GM21515 (cell line): ENCODE measurements around the gene MTX1.
"Not testable (repeated sequence)": the region's sequence is repeated elsewhere in the genome, so short reads cannot be mapped to it uniquely, and the experiment has no call there.

Experiments
- ATAC-seq: cut with Tn5 transposase; IDR thresholded peaks from one replicate; pipeline ENCODE4 v1.9.1; 2021; ENCODE audit not compliant: unreplicated experiment

The MTX1 gene

DNA sequence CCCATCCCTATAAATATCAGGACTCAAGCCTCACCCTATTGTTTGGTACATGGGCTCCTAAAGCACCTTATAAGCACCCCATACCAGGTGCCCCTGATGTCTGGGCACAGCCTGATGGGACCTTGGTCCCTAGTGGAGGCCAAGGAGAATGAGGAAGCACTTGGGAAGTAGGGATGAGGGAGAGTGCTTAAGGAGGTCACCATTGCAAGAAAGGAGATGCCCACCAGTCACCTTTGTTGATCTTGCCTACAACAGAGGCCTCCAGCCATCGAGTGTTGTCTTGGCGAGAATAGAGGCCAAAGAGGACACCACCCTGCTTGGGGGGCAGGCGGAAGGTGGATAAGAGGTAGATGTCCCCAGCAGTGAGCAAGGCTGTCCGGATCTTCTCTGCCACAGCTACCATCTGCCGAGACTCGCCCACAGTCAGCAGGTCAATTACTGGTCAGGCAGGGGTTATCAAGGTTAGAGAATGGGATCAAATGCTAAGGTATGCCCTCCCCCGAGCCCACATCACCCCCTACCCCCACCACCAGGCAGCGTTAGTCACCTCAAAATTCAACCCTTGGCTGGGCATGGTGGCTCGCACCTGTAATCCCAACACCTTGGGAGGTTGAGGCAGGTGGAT, 2.4 kb upstream of the MTX1 start:
- no peak for ATAC-seq

DNA sequence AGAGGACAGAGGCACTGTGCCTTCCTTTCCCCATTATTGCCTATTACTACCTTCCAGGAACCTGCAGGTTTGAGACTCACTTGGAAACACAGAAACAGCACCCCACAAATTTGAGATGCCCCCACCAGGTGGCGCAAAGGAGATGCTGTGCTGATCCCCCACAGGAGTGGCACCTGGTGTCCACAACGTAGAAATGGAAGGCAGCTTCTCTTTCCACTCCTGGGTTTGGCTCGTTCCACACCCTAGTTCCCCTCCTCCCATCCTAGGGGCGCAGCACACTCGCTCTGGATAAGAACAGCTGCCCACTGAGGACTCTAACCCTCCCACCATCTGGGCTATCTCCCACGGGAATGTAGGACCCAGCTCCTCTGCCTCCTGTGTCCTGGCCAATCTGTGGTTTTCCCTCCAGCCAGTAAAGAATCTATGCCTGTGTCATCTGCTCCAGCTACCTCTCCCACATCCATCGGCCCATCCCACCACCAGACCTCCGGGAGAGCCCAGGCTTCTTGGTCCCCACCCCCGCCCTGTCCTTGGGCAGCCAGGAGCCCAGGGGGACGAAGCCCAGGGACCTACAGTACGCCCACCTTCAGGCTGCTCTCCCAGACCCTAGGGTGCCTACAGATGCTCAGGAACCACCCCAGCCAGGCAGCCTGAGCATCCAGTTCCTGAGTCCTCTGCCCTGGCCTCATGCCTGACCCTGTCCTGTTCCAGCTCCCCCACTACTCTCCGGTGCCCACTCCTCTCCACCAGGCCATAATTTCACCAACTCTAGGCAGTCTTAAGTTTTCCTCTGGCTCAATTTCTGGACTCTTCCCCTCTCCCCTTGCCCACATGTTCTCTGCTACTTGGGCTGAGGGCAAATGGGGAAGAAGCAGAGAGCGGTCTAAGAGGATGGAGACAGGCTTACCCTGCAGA, 1.3 kb upstream of the MTX1 start:
- ATAC-seq, result no peak

DNA sequence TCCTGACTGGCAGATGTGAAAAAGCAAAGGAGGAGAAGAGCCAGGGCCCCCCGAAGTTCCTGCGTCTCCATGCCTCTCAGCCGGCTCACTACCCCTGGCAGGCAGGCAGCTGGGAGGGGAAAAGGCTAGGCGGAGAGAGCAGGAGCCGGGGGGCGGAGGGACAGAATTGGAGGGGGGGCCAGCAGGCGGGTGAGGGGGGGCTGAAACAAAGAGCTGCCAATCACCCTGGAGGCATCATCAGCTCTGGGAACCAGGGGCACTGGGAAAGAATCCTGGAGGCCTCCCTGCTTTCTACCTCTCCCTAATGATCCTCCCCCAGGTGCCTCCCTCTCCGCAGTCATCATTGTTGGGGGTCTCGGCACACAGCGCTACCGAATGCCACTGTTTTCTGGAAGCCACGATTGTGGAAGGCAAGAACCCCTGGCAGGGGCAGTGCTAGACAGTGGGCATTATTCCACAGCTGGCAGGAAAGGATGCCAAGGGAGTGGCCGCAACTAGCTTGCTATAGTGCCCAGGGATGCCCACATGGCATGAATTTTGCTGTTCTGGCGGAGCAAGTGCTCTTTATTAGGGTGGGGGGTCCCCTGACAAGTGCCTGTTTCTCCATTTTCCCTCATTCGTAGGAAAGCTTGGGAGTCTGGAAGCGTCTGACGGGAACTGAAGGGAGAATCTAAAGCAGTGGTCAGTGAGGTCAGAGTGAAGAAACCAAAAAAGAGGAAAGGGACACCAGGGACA, 522 bp upstream of the MTX1 start, which contains the start of gene THBS3:
Gene THBS3, minus strand, starts transcription at position 92 of the 735 bp plus-strand sequence. Its CDS starts 21 bp downstream, at position 71.
- ATAC-seq, result no peak

DNA sequence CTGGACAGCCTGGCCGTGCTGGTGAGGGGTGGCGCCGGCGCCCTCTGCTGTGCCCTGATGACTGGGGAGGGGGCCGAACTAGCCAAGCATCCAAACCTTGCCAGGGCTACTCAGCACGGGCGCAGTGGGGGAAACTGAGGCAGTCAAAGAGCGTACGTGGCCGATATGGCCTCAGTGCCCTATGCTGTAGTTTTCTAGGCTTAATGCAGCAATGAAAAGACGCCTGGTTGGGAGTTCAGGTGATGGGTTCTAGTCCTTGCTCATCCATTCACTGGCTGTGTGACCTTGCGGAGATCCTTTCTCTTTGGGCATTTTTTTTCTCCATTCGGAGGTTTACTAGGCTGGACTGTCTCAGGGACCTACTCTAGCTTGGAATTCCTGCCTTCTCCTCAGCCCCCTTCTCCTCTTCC, 822 bp downstream of the MTX1 start:
- no peak for ATAC-seq

DNA sequence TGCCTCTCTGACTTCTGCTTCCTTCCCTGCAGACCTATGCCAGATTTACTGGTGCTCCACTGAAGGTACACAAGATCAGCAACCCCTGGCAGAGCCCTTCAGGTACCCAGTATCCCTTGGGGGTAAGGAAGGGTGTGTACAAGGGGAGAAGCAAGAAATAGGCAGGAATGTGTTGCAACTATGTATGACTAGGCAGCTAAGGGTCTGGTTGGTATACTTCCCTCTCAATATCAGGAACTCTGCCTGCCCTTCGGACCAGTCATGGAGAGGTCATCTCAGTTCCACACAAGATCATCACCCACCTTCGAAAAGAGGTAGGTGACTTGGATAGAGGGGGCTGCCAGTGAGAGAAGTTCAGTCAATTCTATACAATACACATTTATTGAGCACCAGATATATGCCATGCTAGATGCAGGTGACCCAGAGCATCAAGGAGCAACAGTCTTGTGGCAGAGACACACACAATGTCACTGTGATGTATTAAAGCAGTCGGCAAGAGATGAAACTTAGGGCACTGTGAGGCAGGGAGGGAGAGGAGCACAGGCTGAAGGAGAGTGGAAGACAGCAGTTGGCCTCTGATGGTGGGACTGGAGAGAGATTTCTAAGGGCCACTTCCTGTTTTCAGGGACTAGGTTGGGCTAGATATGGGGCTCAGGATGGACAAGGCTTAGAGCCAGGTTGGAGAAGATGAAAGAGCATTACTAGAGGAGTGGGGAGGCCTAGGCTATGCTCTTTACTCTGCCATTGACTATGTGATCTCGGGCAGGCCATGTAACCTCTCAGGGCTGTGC, 2.0 kb downstream of the MTX1 start:
- no peak for ATAC-seq

DNA sequence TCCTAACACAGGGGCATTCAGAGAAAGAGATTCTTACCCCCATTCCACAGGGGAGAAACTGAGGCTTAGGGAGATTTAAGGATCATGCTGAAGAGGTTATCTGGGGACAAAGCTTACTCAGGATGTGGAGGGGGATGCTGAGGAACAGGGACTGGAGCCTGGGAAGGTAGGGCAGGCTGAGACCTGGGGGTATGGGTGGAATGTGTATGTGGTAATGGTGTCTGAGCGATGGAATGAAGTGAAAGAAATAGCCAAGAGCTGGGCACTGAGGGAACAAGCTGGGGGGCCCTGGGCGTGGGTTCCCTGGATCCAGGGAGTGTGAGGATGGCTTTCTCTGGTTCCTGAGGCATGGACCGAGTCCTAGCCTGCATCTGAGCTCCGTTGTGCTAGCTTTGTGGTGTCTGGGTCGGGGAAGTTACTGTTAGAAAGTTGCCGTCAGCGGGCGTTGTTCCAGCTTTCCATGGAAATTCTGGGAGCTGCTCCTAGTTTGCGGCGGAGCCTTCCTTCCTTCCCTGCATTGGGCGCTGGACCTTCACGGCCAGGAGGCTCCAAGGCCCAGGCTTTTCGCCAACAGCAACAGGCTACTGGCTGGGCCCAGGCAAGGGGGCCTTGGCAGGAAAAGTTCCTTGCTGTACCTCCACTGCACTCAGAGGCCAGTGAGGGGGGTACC, 3.0 kb downstream of the MTX1 start:
- not testable (repeated sequence) for ATAC-seq

DNA sequence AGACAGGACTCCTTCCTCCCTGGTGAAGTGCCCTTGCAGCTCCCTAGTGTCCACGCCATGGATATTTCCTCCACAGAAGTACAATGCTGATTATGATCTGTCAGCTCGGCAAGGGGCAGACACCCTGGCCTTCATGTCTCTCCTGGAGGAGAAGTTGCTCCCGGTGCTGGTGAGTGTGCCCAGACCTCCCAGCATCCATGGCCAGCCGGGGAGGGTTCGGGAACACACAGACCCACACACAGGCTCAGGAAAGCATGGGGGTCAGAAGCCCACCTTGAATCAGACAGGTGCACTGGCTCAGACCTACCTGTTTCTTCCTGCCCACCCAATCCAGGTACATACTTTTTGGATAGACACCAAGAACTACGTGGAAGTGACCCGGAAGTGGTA, 3.6 kb downstream of the MTX1 start:
- not testable (repeated sequence) for ATAC-seq

DNA sequence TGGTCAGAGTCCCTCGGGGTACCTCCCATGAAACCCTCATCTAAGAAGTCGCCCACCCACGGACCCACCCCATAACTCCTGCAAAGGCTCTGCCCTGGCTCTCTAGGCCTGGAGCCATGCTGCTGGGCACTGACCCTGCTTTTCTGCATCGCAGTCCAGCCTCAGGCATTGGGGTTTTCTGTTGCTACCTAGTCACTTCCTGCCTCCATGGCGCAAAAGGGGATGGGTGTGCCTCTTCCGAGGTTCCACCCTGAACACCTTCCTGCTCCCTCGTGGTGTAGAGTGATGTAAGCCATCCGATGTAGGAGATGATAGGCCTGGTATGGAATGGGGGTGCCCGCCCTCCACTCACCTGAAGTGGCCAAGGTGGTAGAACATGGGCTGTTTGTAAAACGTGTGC, 6.2 kb downstream of the MTX1 start:
- not testable (repeated sequence) for ATAC-seq

DNA sequence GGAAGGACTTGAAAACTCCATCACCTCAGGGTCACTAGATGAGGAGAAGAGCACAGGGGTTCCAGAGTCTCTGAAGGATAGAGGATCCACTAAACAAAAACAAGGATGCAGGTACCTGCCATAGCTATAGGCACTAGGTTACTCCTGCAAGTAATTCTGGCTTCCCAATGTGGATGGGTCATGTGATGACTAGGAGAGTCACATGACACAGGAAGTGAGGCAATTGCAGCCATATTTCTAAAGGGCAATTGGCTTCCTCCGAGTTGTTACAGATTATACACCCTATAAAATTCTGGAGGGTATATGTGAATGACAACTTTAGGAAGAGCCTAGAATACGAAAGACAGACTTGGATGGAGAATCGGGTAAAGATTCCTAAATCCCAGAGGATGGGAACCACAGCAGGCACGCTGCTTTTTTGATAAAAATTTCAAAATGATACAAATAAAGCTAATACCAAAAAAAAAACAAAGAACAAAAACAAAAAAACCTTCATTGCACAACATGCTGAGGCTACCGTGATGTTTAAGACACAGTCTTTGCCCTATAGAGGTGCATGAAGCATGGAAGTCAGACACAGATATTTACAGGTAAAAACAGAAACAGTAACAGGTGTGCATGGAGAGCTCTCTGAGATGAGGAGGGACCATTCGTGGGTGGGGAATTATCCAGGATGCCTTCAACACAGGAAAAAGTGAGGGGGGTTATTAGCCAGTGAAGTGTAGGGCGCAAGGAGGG, 10.5 kb downstream of the MTX1 start:
- no peak for ATAC-seq

DNA sequence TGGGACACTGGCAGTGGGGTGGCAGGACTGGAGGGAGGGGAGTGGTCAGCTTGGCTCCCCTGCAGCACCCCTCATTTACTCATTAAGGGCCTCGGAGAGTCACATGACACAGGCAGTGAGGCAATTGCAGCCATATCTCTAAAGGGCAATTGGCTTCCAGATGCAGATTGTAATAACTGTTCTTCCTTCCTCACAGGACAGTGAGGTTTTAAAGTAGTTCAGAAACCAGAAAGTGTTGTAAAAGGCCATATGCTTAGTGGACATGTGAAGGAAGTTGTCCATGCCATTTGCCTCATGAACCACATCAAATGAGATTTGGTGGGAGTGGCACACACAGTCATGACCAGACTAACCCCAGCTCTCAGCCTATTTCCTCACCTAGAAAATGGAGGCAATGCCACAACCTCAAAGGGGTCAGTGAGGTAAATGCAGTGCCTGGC, 11.1 kb downstream of the MTX1 start:
- no peak for ATAC-seq

DNA sequence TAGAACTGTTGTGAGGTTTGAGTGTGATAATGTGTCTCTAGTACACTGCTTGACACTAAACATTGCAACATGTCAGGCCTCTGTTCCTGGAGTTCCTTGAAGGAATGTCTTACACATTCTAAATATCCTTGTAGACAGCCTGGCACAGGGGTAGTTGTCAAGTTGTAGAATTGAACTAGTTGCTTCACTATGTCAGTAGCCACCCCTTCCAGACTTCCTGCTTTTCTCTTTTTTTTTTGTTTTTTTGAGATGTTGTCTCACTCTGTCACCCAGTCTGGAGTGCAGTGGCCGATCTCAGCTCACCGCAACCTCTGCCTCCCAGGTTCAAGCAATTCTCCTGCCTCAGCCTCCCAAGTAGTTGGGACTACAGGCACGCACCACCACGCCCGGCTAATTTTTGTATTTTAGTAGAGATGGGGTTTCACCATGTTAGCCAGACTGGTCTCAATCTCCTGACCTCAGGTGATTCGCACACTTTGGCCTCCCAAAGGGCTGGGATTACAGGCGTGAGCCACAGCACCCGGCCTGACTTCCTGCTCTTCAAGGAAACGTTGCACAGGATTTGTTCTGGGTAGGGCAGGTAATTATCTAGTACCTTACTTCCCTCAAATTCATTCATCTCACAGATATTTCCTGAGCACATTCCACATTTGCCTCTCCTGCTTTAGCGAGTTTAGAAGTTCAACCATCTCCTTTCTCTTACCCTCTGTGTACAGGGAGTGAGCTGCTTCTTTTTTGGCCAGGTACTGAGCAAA, 11.9 kb downstream of the MTX1 start:
- ATAC-seq, result not testable (repeated sequence)

DNA sequence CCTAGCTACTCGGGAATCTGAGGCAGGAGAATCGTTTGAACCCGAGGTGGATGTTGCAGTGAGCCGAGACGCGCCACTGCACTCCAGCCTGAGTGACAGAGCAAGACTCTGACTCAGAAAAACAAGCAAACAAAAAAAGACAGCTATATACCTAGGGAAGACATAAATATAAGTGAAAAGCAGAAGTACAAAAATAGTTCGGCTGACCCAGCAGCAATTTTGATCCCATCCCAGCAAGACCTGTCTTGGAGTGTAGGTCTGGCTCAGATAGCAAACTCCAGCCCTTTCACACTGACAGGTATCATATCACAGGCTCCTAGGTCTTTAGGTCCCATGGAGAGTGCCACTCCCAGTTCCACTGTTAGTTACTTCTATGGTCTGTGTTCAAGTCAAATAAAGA, 14.6 kb downstream of the MTX1 start:
- no peak for ATAC-seq

DNA sequence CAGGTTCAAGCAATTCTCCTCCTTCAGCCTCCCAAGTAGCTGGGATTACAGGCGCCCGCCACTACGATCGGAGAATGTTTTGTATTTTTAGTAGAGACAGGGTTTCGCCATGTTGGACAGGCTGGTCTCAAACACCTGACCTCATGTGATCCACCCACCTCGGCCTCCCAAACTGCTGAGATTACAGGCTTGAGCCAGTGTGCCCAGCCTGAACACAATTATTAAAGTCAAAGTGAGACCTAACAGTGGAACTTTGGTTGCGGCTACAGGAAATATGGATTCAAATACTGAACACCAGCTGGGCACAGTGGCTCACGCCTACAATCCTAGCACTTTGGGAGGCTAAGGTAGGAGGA, 16.9 kb downstream of the MTX1 start:
- ATAC-seq, result not testable (repeated sequence)

DNA sequence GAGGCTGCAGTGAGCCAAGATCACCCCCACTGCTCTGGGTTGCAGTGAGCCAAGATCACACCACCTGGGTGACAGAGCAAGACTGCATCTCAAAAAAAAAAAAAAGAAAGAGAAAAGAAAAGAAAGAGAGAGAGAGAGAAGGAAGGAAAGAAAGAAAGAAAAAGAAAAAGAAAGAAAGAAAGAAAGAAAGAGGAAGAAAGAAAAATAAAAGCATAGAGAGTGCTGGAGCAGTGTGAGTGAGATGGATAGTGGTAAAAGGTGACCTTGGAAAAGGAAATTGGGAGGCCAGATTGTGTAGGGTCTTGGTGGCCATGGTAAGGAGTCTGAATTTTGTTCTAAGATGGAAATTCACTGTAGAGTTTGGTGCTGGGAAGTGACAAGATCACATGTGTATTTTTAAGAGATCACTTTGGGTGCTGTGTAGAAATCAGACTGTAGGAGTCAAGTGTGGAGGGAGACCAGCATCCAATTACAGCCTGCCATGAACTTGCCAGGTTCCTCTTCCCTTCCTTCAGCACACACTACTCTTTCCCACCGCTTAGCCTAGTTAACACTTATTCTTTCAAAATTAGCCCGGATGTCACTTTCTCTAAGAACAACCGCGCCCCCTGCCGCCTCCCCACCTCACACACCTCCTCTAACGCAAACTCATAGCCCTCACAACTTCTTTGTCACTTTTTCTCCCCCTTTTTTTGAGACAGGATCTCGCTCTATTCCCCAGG, 17.9 kb downstream of the MTX1 start:
- ATAC-seq, result no peak

DNA sequence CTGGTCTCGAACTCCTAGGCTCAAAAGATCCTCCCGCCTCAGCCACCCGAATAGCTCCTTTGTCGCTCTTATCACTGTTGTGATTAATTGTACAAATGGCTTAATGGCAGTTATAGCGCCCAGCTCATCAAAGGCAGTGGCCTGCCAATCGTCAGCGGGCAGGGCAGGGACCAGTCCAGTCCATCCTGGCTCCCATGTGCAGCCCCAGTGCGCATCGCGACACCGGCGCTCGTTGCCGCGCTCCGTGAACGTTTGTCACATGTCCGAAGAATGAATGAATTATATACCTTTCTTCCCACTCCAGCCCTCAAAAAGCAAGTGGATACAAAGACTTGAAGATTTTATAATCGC, 18.4 kb downstream of the MTX1 start:
- ATAC-seq, result no peak

DNA sequence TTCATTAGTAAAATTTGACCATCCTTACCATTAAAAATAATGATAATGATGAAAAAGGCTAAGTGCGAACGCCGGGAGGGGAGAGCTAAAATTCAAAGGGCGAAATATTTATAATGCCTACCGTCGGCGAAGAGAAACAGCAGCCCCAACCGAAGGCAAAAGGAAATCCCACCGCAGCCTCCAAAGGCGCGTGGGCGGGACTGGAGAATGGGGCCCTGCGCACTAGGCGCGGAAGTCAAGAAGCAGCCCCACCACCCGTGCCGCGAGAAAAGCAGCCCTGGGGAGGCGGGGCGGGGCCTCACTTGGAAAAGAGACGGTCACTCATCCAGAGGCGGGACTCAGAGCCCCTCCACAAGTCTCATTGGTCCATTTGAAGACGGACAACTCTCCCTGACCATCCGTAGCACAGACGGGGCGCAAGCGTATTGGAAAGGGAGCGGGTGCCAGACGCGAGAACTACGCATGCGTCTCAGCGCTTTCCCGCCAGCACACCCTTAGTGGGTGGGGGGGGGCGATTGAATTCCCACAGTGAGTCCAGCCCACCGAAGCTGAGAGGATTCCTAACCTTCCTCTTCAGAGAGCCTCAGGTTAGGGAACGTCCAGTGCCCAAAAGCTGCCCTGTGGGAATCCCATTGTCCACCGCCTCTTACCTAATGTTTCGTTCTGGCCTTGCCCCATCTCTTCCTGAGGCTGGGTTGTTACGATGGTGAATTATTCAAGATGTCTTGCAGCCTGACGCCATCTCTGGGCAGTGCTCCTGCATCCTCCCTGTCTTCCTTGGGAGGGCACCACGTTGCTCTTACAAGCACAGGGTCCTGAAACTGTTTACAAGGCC, 19.0 kb downstream of the MTX1 start:
- peak; percentile 89 for ATAC-seq

DNA sequence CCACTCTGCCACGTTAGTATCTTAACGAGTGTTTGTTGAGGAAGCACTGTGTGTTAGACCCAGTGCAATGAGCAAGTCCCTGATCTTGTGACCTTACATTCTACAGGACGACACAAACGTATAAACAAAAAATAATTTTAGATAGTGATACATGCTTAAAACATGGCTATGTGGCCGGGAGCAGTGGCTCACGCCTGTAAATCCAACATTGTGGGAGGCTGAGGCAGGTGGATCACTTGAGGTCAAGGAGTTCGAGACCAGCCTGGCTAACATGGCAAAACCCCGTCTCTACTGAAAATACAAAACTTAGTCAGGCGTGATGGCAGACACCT, 19.6 kb downstream of the MTX1 start:
- ATAC-seq, result no peak

DNA sequence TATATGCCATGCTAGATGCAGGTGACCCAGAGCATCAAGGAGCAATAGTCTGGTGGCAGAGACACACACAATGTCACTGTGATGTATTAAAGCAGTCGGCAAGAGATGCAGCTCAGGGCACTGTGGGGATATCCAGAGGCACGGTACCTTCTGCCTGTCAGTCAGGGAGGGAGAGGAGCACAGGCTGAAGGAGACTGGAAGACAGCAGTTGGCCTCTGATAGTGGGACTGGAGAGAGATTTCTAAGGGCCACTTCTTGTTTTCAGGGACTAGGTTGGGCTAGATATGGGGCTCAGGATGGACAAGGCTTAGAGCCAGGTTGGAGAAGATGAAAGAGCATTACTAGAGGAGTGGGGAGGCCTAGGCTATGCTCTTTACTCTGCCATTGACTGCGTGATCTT, 22.8 kb downstream of the MTX1 start:
- ATAC-seq, result not testable (repeated sequence)
